NCI-H446 treated with DMSO at 0.1 percent for 48 hours (cell line): Measurements from ENCODE around the gene GCDH.
A peak's percentile ranks its signal among the peaks of the same experiment; 100 is the strongest.

Experiments
- DNase-seq: peaks from one replicate; lab custom pipeline; 2025; lab: John Stamatoyannopoulos, UW

Gene GCDH

DNA sequence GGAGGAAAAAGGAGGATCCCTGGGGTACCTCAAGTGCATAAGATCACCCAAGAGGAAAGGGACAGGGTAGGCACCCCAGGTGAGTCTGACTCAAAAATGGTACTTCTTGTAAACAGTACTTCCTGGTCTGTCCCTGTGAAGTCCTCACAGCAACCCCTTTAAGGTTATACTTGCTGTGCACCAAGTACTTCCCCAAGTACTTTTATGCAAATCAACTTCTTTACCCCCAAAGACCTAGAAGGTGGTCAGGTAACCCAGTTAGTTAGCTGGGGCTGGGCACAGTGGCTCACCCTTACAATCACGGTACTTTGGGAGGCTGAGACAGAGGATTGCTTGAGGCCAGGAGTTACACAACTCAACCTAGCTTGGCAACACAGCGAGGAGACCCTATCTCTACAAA, 49.9 kb downstream of the GCDH start:
- no peak for DNase-seq

GRCh38 chr19:12943437-12944044, 52.6 kb downstream of the GCDH start:
- no peak for DNase-seq

- no peak for DNase-seq
Measured at GRCh38 chr19:12944104-12944674, 53.2 kb downstream of the GCDH start.

- peak; percentile 95 for DNase-seq
Measured at GRCh38 chr19:12945479-12946091, 54.6 kb downstream of the GCDH start, which contains the start of gene RAD23A. Gene RAD23A, plus strand, starts transcription at chr19:12945862. Its CDS starts 87 bp downstream, at chr19:12945949.

- peak; percentile 49 for DNase-seq
Measured at GRCh38 chr19:12946092-12946721, 55.2 kb downstream of the GCDH start.

- DNase-seq, result no peak
Measured at GRCh38 chr19:12946731-12947496, 56.0 kb downstream of the GCDH start.

DNA sequence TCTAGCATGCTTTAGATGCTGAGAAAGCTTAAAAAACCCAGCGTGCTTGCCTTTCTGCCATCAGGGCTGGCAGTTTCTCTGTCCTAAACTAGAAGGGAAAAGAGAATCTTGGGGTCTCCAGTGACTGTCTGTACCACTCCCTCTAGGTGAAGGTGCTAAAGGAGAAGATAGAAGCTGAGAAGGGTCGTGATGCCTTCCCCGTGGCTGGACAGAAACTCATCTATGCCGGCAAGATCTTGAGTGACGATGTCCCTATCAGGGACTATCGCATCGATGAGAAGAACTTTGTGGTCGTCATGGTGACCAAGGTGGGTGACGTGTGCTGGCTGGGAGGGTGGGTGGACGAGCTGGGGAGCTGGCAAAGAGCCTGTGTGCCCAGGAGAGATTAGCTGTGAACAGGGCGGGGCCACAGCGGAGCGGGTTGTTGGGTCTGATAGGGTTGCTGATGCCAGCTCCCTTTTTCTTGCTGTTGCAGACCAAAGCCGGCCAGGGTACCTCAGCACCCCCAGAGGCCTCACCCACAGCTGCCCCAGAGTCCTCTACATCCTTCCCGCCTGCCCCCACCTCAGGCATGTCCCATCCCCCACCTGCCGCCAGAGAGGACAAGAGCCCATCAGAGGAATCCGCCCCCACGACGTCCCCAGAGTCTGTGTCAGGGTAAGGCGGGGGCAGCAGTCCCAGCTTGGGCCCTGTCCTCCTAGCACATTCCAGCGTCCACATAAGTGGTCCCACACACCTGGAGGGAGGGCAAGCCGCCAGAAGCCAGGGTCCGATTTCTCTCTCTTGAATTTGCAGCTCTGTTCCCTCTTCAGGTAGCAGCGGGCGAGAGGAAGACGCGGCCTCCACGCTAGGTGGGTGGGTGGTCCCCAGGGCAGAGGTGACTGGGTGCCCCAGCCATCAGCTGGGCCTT, 57.0 kb downstream of the GCDH start:
- DNase-seq, result no peak

DNA sequence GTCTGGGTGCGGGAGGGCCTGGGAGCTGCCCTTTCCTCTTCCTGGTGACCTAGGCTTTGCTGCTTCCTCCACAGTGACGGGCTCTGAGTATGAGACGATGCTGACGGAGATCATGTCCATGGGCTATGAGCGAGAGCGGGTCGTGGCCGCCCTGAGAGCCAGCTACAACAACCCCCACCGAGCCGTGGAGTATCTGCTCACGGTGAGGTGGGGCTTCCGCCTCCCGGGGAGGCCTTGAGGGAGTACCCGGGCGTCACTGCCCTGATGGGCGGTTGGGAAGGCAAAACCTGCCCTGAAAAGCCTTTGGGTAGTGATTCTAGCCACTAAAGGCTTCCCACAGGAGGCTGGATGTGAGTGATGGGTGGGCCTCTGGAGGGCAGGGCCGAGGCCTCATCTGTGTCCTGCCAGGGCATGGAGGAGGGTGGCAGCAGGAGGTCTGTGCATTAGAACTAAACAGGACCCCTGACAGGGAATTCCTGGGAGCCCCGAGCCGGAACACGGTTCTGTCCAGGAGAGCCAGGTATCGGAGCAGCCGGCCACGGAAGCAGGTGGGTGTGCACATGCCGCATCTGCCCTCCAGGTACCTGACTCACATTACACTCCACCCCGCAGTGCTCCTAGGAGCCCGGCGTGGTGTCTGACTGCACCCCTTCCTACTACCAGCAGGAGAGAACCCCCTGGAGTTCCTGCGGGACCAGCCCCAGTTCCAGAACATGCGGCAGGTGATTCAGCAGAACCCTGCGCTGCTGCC, 57.8 kb downstream of the GCDH start:
- DNase-seq, result no peak
